Measurements from ENCODE around the gene CORO1A.
"Not testable (repeated sequence)": the region's sequence is repeated elsewhere in the genome, so short reads cannot be mapped to it uniquely, and the experiment has no call there.

The CORO1A gene

GRCh38 chr16:30187556-30187865, 4.1 kb downstream of the CORO1A start:
- H4K20me1 ChIP-seq (ENCODE audit: insufficient read depth, low read length) = no peaks in the 10 kb centered on the region
- no peaks in the 10 kb centered on the region for H3K27me3 ChIP-seq (ENCODE audit: insufficient read depth, low read length)
- H3K4me3 ChIP-seq (ENCODE audit: low read depth, low read length, poor library complexity, severe bottlenecking) = no peak overlapping the region
- no peak for TF ChIP-seq EZH2 (IDR thresholded peaks at IDR 0.05; ENCODE audit: borderline replicate concordance, low read length)
- TF ChIP-seq CTCF (IDR thresholded peaks at IDR 0.05; ENCODE audit: low read length) = no peak
- no peaks in the 10 kb centered on the region for H3K79me2 ChIP-seq (ENCODE audit: insufficient read depth, low read length)
- H3K9me3 ChIP-seq (ENCODE audit: low read length) = no peaks in the 10 kb centered on the region
- no peaks in the 10 kb centered on the region for H3F3A ChIP-seq (ENCODE audit: insufficient read depth, low read length)
- H3K27ac ChIP-seq (ENCODE audit: low read depth, low read length, poor library complexity, severe bottlenecking) = peak overlapping the region; percentile 98
- peaks cover 35% of the 10 kb centered on the region for H3K4me1 ChIP-seq (ENCODE audit: insufficient read depth, low read length, severe bottlenecking)
- H3K4me2 ChIP-seq (ENCODE audit: low read length) = peak overlapping the region; percentile 80; the same call in 1 of the 2 replicates
- no peaks in the 10 kb centered on the region for H3K9me2 ChIP-seq (ENCODE audit: low read depth, low read length)
- peaks cover 40% of the 10 kb centered on the region for H3K36me3 ChIP-seq (ENCODE audit: insufficient read depth, low read length)
- H3K9ac ChIP-seq (ENCODE audit: low read length) = no peak overlapping the region
- H2AFZ ChIP-seq (ENCODE audit: low read length) = no peak overlapping the region

DNA sequence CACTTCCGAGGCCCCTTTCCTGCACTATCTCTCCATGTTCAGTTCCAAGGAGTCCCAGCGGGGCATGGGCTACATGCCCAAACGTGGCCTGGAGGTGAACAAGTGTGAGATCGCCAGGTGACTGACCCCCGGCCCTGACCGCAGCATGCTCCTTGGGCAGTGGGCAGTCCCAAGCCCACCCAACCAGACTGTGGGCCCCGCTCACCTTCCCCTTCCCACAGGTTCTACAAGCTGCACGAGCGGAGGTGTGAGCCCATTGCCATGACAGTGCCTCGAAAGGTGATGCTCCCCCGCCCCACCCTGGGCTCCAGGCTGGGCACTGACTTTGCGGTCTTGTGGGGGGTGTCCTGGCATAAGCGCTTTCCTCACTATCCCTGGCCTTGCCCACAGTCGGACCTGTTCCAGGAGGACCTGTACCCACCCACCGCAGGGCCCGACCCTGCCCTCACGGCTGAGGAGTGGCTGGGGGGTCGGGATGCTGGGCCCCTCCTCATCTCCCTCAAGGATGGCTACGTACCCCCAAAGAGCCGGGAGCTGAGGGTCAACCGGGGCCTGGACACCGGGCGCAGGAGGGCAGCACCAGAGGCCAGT, 4.7 kb downstream of the CORO1A start:
- TF ChIP-seq CTCF (IDR thresholded peaks at IDR 0.05; ENCODE audit: low read length) (no peak), EZH2 (IDR thresholded peaks at IDR 0.05; ENCODE audit: borderline replicate concordance, low read length) (no peak)
- no peaks in the 10 kb centered on the region for H3K79me2 ChIP-seq (ENCODE audit: insufficient read depth, low read length)
- H3K27me3 ChIP-seq (ENCODE audit: insufficient read depth, low read length) = no peaks in the 10 kb centered on the region
- no peak overlapping the region for H3K4me2 ChIP-seq (ENCODE audit: low read length)
- H3K9ac ChIP-seq (ENCODE audit: low read length) = no peak overlapping the region
- H4K20me1 ChIP-seq (ENCODE audit: insufficient read depth, low read length) = no peaks in the 10 kb centered on the region
- no peaks in the 10 kb centered on the region for H3K9me3 ChIP-seq (ENCODE audit: low read length)
- no peaks in the 10 kb centered on the region for H3F3A ChIP-seq (ENCODE audit: insufficient read depth, low read length)
- H2AFZ ChIP-seq (ENCODE audit: low read length) = no peak overlapping the region
- H3K4me3 ChIP-seq (ENCODE audit: low read depth, low read length, poor library complexity, severe bottlenecking) = no peak overlapping the region
- H3K4me1 ChIP-seq (ENCODE audit: insufficient read depth, low read length, severe bottlenecking) = peaks cover 31% of the 10 kb centered on the region
- no peaks in the 10 kb centered on the region for H3K9me2 ChIP-seq (ENCODE audit: low read depth, low read length)
- H3K36me3 ChIP-seq (ENCODE audit: insufficient read depth, low read length) = peaks cover 40% of the 10 kb centered on the region
- no peak overlapping the region for H3K27ac ChIP-seq (ENCODE audit: low read depth, low read length, poor library complexity, severe bottlenecking)

- H3K36me3 ChIP-seq (ENCODE audit: insufficient read depth, low read length) = peaks cover 22% of the 10 kb centered on the region
- H3F3A ChIP-seq (ENCODE audit: insufficient read depth, low read length); H3K27me3 ChIP-seq (ENCODE audit: insufficient read depth, low read length); H3K4me3 ChIP-seq (ENCODE audit: low read depth, low read length, poor library complexity, severe bottlenecking); H3K9me3 ChIP-seq (ENCODE audit: low read length); H2AFZ ChIP-seq (ENCODE audit: low read length); H3K9me2 ChIP-seq (ENCODE audit: low read depth, low read length); H3K27ac ChIP-seq (ENCODE audit: low read depth, low read length, poor library complexity, severe bottlenecking); H3K4me2 ChIP-seq (ENCODE audit: low read length); H3K79me2 ChIP-seq (ENCODE audit: insufficient read depth, low read length); H3K9ac ChIP-seq (ENCODE audit: low read length); H4K20me1 ChIP-seq (ENCODE audit: insufficient read depth, low read length): not testable (repeated sequence)
- peaks cover 14% of the 10 kb centered on the region for H3K4me1 ChIP-seq (ENCODE audit: insufficient read depth, low read length, severe bottlenecking)
These were observed 7.8 kb downstream of the CORO1A start for GRCh38 chr16:30191158-30191557.

DNA sequence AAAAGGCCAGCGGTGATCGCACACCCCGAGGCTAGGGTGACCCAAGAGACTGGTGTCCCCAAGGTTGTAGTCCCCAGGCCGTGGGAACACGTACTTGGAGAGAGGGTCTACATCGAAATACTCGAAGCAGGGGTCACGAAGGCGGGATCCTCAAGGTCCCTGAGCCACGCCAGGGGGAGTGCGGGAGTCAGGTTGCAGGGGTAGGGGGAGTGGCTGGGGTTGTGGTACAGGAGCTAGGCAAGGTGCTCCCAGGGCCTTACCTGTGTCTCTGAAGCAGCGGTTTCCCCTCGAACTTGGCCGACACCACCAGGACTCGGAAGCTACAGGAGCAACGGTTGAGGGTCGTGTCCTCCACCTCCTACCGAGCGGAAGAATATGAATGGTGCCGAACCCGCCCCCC, 9.7 kb downstream of the CORO1A start:
- H3K27ac ChIP-seq (ENCODE audit: low read depth, low read length, poor library complexity, severe bottlenecking); H3K9ac ChIP-seq (ENCODE audit: low read length); H3K4me3 ChIP-seq (ENCODE audit: low read depth, low read length, poor library complexity, severe bottlenecking); H3K79me2 ChIP-seq (ENCODE audit: insufficient read depth, low read length); H3K4me1 ChIP-seq (ENCODE audit: insufficient read depth, low read length, severe bottlenecking); H2AFZ ChIP-seq (ENCODE audit: low read length); H3K27me3 ChIP-seq (ENCODE audit: insufficient read depth, low read length); H3K4me2 ChIP-seq (ENCODE audit: low read length); H3K9me2 ChIP-seq (ENCODE audit: low read depth, low read length); H4K20me1 ChIP-seq (ENCODE audit: insufficient read depth, low read length); H3K36me3 ChIP-seq (ENCODE audit: insufficient read depth, low read length); H3F3A ChIP-seq (ENCODE audit: insufficient read depth, low read length); H3K9me3 ChIP-seq (ENCODE audit: low read length): not testable (repeated sequence)

- not testable (repeated sequence) for H3K27ac ChIP-seq (ENCODE audit: low read depth, low read length, poor library complexity, severe bottlenecking)
These were observed 10.2 kb downstream of the CORO1A start, which contains the start of the genes BOLA2B and SLX1A for GRCh38 chr16:30193615-30194014. BOLA2B (minus strand) TSS chr16:30193666; CDS start chr16:30193595, 71 bp downstream. SLX1A (plus strand) TSS chr16:30193875; CDS start chr16:30194085, 210 bp downstream.

GRCh38 chr16:30194172-30194925, 10.9 kb downstream of the CORO1A start:
- H2AFZ ChIP-seq (ENCODE audit: low read length); H3K9ac ChIP-seq (ENCODE audit: low read length); H3K4me1 ChIP-seq (ENCODE audit: insufficient read depth, low read length, severe bottlenecking); H3K27ac ChIP-seq (ENCODE audit: low read depth, low read length, poor library complexity, severe bottlenecking); H3F3A ChIP-seq (ENCODE audit: insufficient read depth, low read length); H3K27me3 ChIP-seq (ENCODE audit: insufficient read depth, low read length); H4K20me1 ChIP-seq (ENCODE audit: insufficient read depth, low read length); H3K9me3 ChIP-seq (ENCODE audit: low read length); H3K9me2 ChIP-seq (ENCODE audit: low read depth, low read length); H3K36me3 ChIP-seq (ENCODE audit: insufficient read depth, low read length); H3K79me2 ChIP-seq (ENCODE audit: insufficient read depth, low read length): not testable (repeated sequence)
- peak overlapping the region; percentile 46; the same call in 1 of the 2 replicates for H3K4me2 ChIP-seq (ENCODE audit: low read length)
- peak overlapping the region; percentile 54 for H3K4me3 ChIP-seq (ENCODE audit: low read depth, low read length, poor library complexity, severe bottlenecking)

More at GRCh38 chr16:30193615-30194014, 10.2 kb downstream of the CORO1A start, which contains the start of the genes BOLA2B and SLX1A:
- not testable (repeated sequence) for H3K79me2 ChIP-seq (ENCODE audit: insufficient read depth, low read length); H3K4me1 ChIP-seq (ENCODE audit: insufficient read depth, low read length, severe bottlenecking); H3K27me3 ChIP-seq (ENCODE audit: insufficient read depth, low read length); H3F3A ChIP-seq (ENCODE audit: insufficient read depth, low read length); H3K9ac ChIP-seq (ENCODE audit: low read length); H3K9me3 ChIP-seq (ENCODE audit: low read length); H3K9me2 ChIP-seq (ENCODE audit: low read depth, low read length); H3K36me3 ChIP-seq (ENCODE audit: insufficient read depth, low read length); H4K20me1 ChIP-seq (ENCODE audit: insufficient read depth, low read length); H2AFZ ChIP-seq (ENCODE audit: low read length)
- H3K4me3 ChIP-seq (ENCODE audit: low read depth, low read length, poor library complexity, severe bottlenecking) = peak within 1 kb of the TSS; percentile 54
- H3K4me2 ChIP-seq (ENCODE audit: low read length) = peak within 1 kb of the TSS; percentile 46; the same call in 1 of the 2 replicates
